ENCODE data around the gene KRT6A. TPM values are rescaled to one million over a fixed set of nuclear protein-coding genes. Genes with fewer than 3 reads are reported as not detected.

KRT6A gene
- total and polyA plus RNA-seq, 10 donors, result 0.42 to 0.83 (median 0.45) TPM; not detected in 7

DNA sequence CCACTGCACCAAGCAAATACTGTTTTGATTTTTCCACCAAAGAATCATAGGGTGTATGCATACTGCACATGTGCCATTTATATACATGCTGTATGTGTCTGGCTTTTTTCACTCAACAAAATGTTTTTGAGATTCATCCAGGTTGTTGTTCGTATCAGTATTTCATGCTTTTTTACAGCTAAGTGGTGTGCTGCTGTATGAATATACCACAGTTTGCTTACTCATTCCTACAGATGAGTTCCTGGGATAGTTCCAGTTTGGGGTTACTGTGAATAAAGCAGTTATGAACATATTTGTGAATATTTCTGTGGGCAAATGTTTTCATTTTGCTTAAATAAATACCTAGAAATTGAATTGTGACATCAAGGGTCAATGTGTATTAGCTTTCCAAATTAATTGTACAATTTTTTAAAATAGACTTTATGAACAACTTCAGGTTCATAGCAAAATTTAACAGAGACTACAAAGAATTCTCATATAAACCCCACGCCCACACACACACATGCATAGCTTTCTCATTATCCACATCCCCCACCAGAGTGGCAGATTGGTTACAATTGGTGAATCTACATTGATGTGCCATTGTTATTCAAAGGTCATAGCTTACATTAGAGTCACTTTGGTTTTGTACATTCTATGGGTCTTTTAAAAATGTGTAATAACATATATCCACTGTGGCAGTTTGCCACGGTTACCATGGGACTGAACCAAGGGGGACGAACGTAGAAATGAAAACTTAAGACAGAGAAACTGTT is 6.9 kb upstream of the KRT6A start:
- 77 to 89% (median 85%) methylated on average over 5 of the region's 5 CpGs for WGBS, 5 donors
- Histone ChIP-seq H3K4me3 (no peak overlapping the region), H3K27ac (no peak overlapping the region), H3K36me3 (no peaks in the 10 kb centered on the region), H3K27me3 (replicated peaks in 1 of 7) (peaks cover 0 to 23% (median 0%) of the 10 kb centered on the region in 7 donors), H3K4me1 (peaks cover 0 to 15% (median 3%) of the 10 kb centered on the region in 6 donors), H3K9me3 (peaks cover 0 to 9% (median 0%) of the 10 kb centered on the region in 8 donors)
- TF ChIP-seq POLR2A (IDR thresholded peaks at IDR 0.05), result no peak
- no peak for TF ChIP-seq POLR2AphosphoS5 (IDR thresholded peaks at IDR 0.05)
- TF ChIP-seq, protein P1, sequence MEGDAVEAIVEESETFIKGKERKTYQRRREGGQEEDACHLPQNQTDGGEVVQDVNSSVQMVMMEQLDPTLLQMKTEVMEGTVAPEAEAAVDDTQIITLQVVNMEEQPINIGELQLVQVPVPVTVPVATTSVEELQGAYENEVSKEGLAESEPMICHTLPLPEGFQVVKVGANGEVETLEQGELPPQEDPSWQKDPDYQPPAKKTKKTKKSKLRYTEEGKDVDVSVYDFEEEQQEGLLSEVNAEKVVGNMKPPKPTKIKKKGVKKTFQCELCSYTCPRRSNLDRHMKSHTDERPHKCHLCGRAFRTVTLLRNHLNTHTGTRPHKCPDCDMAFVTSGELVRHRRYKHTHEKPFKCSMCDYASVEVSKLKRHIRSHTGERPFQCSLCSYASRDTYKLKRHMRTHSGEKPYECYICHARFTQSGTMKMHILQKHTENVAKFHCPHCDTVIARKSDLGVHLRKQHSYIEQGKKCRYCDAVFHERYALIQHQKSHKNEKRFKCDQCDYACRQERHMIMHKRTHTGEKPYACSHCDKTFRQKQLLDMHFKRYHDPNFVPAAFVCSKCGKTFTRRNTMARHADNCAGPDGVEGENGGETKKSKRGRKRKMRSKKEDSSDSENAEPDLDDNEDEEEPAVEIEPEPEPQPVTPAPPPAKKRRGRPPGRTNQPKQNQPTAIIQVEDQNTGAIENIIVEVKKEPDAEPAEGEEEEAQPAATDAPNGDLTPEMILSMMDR (IDR thresholded peaks at IDR 0.05 in 8 of 11, conservative IDR thresholded peaks at IDR 0.05 in 3 of 11), result no peak
- intact Hi-C loops (cut with DNase I; ENCODE audit: low total_unique reads), result loop anchor here (10.0 kb wide), 1 partner anchor 115 kb away; the partner anchor contains the start of gene KRT84
- no peak for DNase-seq

DNA sequence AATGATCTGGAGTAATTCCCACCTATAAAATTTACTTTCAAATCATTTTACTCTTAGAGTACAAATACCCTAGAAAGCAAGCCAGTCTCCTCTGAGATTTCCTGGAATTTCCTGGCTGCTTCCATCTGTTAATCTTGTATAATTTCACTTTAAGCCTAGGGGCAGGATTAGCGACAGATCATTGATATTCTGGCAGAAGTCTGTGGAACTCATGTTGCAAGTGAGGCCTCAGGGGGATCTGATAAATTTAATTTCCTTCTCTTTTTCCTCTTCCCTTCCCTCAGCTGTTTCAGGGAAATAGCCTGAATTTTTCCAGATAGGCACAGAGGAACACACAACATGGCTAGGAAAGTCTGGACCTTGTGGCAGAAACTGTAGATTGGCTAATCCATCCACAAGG is 5.9 kb upstream of the KRT6A start:
- TF ChIP-seq POLR2A (IDR thresholded peaks at IDR 0.05), result no peak
- TF ChIP-seq, protein P1 (IDR thresholded peaks at IDR 0.05 in 8 of 11, conservative IDR thresholded peaks at IDR 0.05 in 3 of 11), result no peak
- TF ChIP-seq POLR2AphosphoS5 (IDR thresholded peaks at IDR 0.05), result no peak
- peaks cover 0 to 9% (median 0%) of the 10 kb centered on the region in 8 donors for H3K9me3 ChIP-seq
- H3K27ac ChIP-seq, result no peak overlapping the region
- H3K27me3 ChIP-seq (replicated peaks in 1 of 7), result peaks cover 0 to 18% (median 0%) of the 10 kb centered on the region in 7 donors
- 38 to 90% (median 83%) methylated on average over 1 of the region's 1 CpG for WGBS, 5 donors
- intact Hi-C loops (cut with DNase I; ENCODE audit: low total_unique reads), result loop anchor here (10.0 kb wide), 1 partner anchor 114 kb away; the partner anchor contains the start of gene KRT84
- H3K4me1 ChIP-seq, result peaks cover 0 to 15% (median 6%) of the 10 kb centered on the region in 6 donors
- no peaks in the 10 kb centered on the region for H3K36me3 ChIP-seq
- no peak for DNase-seq
- H3K4me3 ChIP-seq, result no peak overlapping the region

DNA sequence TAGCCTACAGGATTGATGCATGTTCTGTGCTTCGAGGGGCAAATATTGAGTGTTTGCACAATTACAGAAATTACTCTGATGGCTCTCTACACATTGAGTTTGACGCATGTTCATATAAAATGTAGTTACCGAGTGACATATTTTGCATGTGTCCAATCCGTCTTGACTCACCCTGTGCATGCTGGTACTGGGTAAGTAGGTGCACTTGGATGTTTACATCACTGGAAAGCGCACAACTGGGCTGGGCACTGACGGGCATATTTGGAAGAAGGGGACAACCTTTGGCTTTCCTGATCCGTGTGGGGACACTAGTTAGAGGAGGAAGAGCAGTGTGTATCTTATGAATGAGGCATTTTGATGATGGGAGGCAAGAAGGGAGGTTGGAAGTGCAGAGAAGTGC is 4.9 kb upstream of the KRT6A start:
- no peak for TF ChIP-seq POLR2A (IDR thresholded peaks at IDR 0.05)
- TF ChIP-seq, protein P1 (IDR thresholded peaks at IDR 0.05 in 8 of 11, conservative IDR thresholded peaks at IDR 0.05 in 3 of 11), result no peak
- TF ChIP-seq POLR2AphosphoS5 (IDR thresholded peaks at IDR 0.05), result no peak
- no peaks in the 10 kb centered on the region for H3K36me3 ChIP-seq
- peaks cover 0 to 15% (median 6%) of the 10 kb centered on the region in 6 donors for H3K4me1 ChIP-seq
- H3K27ac ChIP-seq, result no peak overlapping the region
- peaks cover 0 to 4% (median 0%) of the 10 kb centered on the region in 8 donors for H3K9me3 ChIP-seq
- 84 to 91% (median 86%) methylated on average over 7 of the region's 7 CpGs for WGBS, 5 donors
- DNase-seq, result no peak
- intact Hi-C loops (cut with DNase I; ENCODE audit: low total_unique reads), result loop anchor here (10.0 kb wide), 1 partner anchor 113 kb away; the partner anchor contains the start of gene KRT84
- H3K4me3 ChIP-seq, result no peak overlapping the region
- H3K27me3 ChIP-seq (replicated peaks in 1 of 7), result peaks cover 0 to 27% (median 0%) of the 10 kb centered on the region in 7 donors

DNA sequence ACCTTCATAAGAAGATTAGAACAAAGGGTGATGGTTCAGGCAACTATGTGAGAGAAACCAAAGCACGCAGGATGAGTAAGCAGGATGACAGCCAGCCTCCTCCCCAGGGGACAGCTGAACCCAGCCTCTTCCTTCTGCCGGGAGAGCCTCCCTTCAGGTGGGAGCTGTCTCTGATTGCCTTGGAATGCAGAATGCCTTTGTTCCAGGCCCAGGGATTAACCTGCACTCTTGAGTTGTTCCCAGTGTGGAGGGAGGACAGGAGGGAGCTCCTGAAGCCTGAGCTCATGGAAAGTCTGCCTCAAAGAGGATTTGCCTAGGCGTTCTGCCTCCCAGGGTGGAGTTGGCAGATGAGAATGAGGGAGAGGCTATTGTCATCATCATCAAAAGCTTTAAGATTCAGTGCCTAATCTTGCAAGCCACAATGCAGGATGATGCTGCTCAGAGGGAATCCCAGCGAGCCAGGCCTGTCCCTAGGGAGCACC is 3.6 kb upstream of the KRT6A start:
- Histone ChIP-seq H3K27ac (no peak overlapping the region), H3K4me3 (no peak overlapping the region), H3K9me3 (no peaks in the 10 kb centered on the region), H3K27me3 (replicated peaks in 1 of 7) (peaks cover 0 to 28% (median 0%) of the 10 kb centered on the region in 7 donors), H3K4me1 (peaks cover 0 to 15% (median 6%) of the 10 kb centered on the region in 6 donors), H3K36me3 (no peaks in the 10 kb centered on the region)
- DNase-seq, result no peak
- WGBS, 5 donors, result 46 to 74% (median 71%) methylated on average over 3 to 4 of the region's 4 CpGs
- intact Hi-C loops (cut with DNase I; ENCODE audit: low total_unique reads), result loop anchor here (10.0 kb wide), 1 partner anchor 112 kb away; the partner anchor contains the start of gene KRT84
- TF ChIP-seq POLR2AphosphoS5 (IDR thresholded peaks at IDR 0.05) (no peak), POLR2A (IDR thresholded peaks at IDR 0.05) (no peak)
- TF ChIP-seq, protein P1 (IDR thresholded peaks at IDR 0.05 in 8 of 11, conservative IDR thresholded peaks at IDR 0.05 in 3 of 11), result no peak
